IPS-18c (cell line): Measurements from ENCODE around the gene CCDC80.

ENCODE experiments used
- H3K4me3 ChIP-seq: 2 replicates; pipeline ENCODE4 v1.7.0; 2013; ENCODE audit warnings: low read depth, mild to moderate bottlenecking, low read length, moderate library complexity; ENCODE audit not compliant: insufficient read depth
- H3K9me3 ChIP-seq: one replicate; pipeline ENCODE4 v1.6.1; 2013; ENCODE audit warnings: mild to moderate bottlenecking, low read length, moderate library complexity; ENCODE audit not compliant: control insufficient read depth, insufficient read depth

The CCDC80 gene

DNA sequence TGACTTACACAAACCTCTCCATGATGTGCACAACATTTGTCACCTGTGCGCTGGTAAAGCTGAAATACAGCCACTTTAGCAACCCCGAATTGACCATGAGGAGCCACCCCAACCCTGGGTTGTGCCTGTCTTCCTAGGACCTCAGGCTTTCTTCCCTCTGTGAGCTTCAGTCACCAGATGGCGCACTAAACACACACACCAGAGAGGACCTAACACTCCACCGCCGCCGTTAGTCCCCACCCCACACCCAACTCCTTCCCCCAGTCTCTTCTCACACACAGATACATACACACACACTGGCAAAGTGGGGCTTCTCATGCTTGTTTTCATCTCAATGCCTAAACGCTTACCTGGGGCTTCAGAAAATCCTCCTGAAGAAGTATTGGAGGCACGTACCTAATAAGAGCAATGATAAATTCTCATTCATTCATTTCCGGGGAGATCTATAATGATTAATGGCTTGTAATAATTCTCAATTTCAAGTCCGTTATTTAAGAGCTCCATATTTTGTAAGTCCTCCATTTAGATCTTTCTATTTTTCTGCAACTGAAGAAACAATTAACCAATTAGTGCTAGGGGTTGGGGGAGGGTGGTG, 2.1 kb upstream of the CCDC80 start:
- no peak overlapping the region for H3K4me3 ChIP-seq
- H3K9me3 ChIP-seq: no peaks in the 10 kb centered on the region

DNA sequence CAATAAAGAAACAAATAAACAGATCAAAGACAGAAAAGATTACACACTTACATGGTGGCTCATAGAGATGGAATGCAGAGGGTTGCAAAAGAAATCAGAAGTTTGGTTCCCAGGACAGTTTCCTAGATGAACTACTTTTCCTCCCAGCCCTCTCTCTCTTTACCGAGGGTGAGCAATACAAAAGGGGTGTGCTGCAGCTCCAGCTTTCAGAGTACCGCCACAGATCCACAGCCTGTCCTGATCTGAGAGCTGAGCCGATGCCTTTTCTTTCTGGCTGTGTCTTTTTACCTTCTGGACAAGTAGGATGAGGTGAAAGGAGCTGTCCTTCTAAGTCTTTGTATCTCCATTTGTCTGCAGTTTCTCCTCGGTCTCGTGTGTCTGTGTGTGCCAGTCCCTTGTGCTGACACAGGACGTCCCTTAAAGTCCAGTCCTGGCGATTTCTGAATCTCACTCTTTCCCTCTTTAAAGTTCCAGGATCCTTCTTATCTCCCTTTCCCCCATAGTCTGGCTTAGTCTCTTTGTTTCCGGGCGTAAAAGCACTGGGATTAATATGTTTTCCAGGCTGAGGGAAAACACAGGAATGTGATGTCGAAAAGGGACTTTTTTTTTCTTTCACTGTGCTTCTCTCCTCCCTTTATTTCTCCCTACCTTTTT, 540 bp downstream of the CCDC80 start:
- peaks cover 3% of the 10 kb centered on the region for H3K9me3 ChIP-seq
- H3K4me3 ChIP-seq: no peak overlapping the region

DNA sequence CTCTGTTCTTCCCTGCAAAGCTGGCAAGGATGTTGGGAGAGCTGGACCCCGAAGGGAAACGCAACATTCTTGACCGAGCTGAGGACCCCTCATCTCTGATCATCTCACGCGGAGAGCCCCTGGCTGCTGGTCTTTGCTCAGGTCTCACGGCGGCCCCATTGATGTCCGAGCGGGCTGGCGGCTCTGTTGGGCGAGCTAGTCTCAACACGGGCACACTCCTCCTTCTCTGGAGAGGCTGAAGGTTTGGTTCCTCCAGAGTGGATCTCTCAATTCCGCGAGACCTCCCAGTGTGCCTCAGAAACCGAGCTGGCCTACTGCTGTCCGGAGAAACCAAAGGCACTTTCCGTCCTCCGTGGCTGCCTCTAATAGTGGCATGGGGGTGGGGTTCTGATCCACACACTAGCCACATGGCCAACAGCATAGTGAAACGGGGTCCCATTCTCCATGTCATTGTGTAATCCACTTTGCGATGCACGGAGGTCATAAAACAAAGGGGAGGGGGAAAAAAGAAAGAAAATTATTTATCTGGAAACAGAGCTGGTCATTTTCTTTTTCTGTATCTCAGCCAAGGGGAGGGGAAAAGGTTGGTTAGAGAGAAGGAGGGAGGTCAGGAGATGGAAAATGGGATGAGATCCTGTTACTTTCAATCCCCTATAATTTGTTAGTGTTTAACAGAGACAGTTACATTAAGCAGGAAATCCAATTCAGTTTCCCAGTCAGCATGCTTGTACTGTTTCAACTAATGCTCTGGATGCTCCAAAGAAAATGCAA, 1.3 kb downstream of the CCDC80 start:
- no peak overlapping the region for H3K4me3 ChIP-seq
- peaks cover 3% of the 10 kb centered on the region for H3K9me3 ChIP-seq

DNA sequence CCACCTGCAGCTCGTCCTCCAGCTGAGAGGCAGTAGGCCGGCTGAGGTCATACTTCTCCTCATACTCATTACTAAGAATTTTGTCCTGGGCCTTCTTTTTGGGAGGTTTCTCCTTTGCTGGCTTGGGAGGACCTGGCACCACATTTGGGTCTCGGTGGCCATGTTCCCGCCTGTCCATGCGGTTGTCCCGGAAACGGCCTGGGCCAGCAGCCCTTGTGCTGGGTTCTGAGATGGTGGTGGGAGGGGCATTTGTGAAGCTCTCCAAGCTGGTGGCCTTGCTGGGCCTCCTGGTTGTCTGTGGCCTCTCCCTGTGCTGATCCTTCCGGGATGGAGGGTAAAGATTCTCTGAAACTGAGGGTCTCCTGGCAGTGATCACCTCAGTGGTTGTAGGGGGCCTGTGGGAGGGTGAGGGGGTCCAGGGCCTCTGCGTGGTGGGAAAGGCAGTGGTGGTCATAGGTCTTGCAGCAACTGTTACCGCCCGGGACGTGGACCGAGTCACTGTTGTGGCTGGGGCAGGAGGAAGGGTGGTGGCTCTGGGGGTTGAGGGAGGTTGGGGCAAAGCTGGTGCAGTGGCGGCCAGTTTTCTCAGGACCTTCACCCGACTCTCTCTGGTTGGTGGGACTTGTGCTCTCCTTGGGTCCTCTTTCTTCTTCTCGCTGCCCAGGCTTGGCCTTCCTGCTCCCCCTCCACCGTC, 2.5 kb downstream of the CCDC80 start:
- peaks cover 3% of the 10 kb centered on the region for H3K9me3 ChIP-seq
- no peak overlapping the region for H3K4me3 ChIP-seq

DNA sequence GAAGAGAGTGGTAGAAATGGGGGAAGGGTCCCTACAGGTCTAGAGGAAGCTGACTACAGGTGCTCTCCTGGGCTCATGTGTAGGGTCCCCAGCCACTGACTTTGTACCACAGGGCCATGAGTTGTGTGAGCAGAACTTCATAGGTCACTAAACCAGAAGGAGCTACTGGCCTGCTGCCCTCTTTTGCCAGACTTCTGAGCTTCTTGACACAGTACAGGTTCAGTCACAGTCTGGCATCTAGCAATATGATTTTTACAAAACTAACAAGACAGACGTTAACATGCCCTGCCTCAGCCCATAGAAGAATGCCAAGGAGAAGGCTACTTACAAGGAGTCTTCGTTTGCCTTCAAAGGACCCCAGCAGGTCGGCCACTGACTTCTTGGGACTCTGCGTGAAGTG, 3.2 kb downstream of the CCDC80 start:
- H3K4me3 ChIP-seq: no peak overlapping the region; the same call in 1 of the 2 replicates
- H3K9me3 ChIP-seq: peaks cover 3% of the 10 kb centered on the region

- Histone ChIP-seq H3K9me3 (peaks cover 3% of the 10 kb centered on the region), H3K4me3 (no peak overlapping the region)
Observed at GRCh38 chr3:112635674-112636073, 5.3 kb downstream of the CCDC80 start.

- H3K9me3 ChIP-seq: peaks cover 3% of the 10 kb centered on the region
- H3K4me3 ChIP-seq: no peak overlapping the region
Observed at GRCh38 chr3:112634786-112635541, 6.0 kb downstream of the CCDC80 start.

GRCh38 chr3:112633757-112634156, 7.2 kb downstream of the CCDC80 start:
- H3K9me3 ChIP-seq: peaks cover 3% of the 10 kb centered on the region
- no peak overlapping the region for H3K4me3 ChIP-seq

- peaks cover 3% of the 10 kb centered on the region for H3K9me3 ChIP-seq
- no peak overlapping the region for H3K4me3 ChIP-seq
Observed at GRCh38 chr3:112633191-112633590, 7.8 kb downstream of the CCDC80 start.

GRCh38 chr3:112632596-112632995, 8.3 kb downstream of the CCDC80 start:
- H3K9me3 ChIP-seq: peaks cover 2% of the 10 kb centered on the region
- no peak overlapping the region for H3K4me3 ChIP-seq

- Histone ChIP-seq H3K4me3 (no peak overlapping the region), H3K9me3 (no peaks in the 10 kb centered on the region)
Observed at GRCh38 chr3:112631257-112631656, 9.7 kb downstream of the CCDC80 start.

GRCh38 chr3:112629425-112629824, 11.5 kb downstream of the CCDC80 start:
- no peak overlapping the region for H3K4me3 ChIP-seq

DNA sequence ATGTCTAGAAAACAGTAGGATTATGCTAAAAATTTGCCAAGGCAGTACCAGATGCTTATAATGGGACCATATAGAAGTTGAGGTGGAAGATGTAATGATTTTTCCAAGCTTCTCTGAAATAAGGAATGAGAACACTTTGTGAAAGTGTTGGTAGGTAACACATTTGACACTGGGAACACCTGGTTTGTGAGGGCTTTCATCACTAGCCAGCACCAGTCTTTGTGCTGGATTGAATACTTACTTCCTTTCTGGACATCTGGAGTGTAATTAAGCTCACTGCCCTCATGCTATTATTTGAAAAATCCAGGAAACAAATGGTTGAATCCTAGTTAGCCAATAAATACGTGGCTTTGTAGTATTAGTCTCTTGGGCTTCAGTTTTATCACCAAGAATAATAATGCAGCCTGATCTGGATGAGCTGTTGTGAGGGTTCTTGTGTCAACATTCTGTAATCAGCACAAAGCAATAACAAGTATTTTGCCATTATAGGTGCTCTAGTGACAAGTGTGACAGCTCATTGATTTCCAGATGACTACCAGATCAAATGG, 12.9 kb downstream of the CCDC80 start:
- H3K9me3 ChIP-seq: no peaks in the 10 kb centered on the region
- H3K4me3 ChIP-seq: no peak overlapping the region

More at GRCh38 chr3:112629425-112629824, 11.5 kb downstream of the CCDC80 start:
- no peaks in the 10 kb centered on the region for H3K9me3 ChIP-seq

DNA sequence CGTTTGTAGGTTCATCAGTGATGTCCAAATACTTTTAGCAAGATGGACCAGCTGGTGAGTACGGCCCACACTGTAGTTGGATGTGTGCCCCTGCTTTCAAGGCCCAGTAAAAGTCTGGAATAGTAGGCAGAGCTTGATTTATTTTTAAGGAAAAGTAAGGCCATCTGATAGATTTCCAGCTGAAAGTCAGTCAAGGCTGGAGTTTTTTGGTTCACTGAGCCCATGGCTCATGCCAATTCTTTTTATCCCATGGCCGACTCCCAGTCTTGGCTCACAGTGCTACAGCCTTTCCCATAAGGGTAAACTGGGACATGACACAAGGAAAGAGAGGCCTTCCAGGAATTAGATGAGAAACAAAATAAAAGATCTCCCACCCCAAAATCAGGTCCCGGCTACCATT, 13.5 kb downstream of the CCDC80 start:
- H3K4me3 ChIP-seq: no peak overlapping the region
- H3K9me3 ChIP-seq: no peaks in the 10 kb centered on the region

GRCh38 chr3:112623717-112624116, 17.2 kb downstream of the CCDC80 start:
- no peak overlapping the region for H3K4me3 ChIP-seq

DNA sequence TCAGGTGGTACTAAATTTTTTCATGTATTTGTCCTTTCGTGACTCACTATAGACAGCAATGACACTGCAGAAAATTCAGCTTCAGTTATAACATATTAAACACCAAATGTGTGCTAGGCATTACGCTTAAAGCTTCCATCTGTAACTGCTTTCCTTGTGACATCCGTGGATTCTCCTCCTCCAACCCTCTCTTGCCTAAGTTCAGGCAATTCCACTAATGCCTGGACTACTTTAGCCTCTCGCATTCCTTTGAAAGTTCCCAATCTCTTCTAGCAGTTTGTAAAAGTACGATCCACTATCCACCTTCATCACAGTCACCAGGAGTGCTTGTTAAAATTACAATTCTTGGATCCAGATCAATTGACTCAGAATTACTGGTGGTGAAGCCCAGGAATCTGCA, 17.7 kb downstream of the CCDC80 start:
- Histone ChIP-seq H3K9me3 (no peaks in the 10 kb centered on the region), H3K4me3 (no peak overlapping the region)

More at GRCh38 chr3:112623717-112624116, 17.2 kb downstream of the CCDC80 start:
- no peaks in the 10 kb centered on the region for H3K9me3 ChIP-seq

DNA sequence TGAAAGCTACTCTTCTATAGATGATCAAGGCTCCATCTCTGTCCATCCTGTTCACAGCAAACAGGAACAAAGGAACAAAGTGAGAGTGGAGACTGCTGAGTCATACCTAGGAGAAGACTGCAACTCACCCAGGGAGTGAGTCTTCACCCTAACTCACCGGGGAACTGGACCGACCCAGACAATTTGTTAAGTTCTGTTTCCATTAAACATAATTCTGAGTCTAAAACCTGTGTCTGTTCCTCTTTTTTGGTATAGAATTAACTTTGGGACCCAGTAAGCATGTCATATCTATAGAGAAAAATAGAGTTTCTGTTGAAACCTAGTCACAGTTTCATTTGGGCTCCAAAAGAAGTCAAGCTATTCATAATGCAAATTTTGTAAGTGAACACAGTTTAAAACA, 21.6 kb downstream of the CCDC80 start:
- Histone ChIP-seq H3K4me3 (no peak overlapping the region), H3K9me3 (no peaks in the 10 kb centered on the region)
